H1 (cell line): ENCODE measurements around the gene TRIM27. TPM values are rescaled to one million over a fixed set of nuclear protein-coding genes. Genes with fewer than 3 reads are reported as not detected.
A peak's percentile ranks its signal among the peaks of the same experiment; 100 is the strongest.

ENCODE experiments used
- BCL11A ChIP-seq, 2 experiments: IDR thresholded peaks; one replicate each; pipeline ENCODE4 v1.6.1; 2011; ENCODE audit warnings: low read depth in 2 of 2, low read length in 2 of 2, mild to moderate bottlenecking in 2 of 2
- CBX8 ChIP-seq: fragments of 300-800, 300-1000 bp; sonication (generic); IDR thresholded peaks from 2 replicates; pipeline ENCODE4 v1.7.1; 2016; ENCODE audit warnings: low read depth, low read length, borderline replicate concordance
- CHD7 ChIP-seq: fragments of 300-600 bp; sonication (generic); IDR thresholded peaks from 2 replicates; pipeline ENCODE4 v1.7.1; 2012; ENCODE audit warnings: low read length, moderate library complexity, mild to moderate bottlenecking, inconsistent platforms; ENCODE audit not compliant: insufficient replicate concordance
- FOSL1 ChIP-seq: IDR thresholded peaks from 2 replicates; pipeline ENCODE4 v1.6.1; 2011; ENCODE audit warnings: mild to moderate bottlenecking, low read depth, low read length, moderate library complexity; ENCODE audit not compliant: insufficient read depth
- KDM1A ChIP-seq: fragments of 200-600, 300-600 bp; sonication (generic); IDR thresholded peaks from 2 replicates; pipeline ENCODE4 v1.7.1; 2016; ENCODE audit warnings: mild to moderate bottlenecking, low read length, borderline replicate concordance
- NRF1 ChIP-seq: IDR thresholded peaks from 2 replicates; pipeline ENCODE4 v1.6.1; 2011; ENCODE audit warnings: mild to moderate bottlenecking, low read depth, low read length, improper control_type of control experiment
- SIN3A ChIP-seq, 2 experiments: IDR thresholded peaks in 1 of 2; conservative IDR thresholded peaks in 1 of 2; 2 replicates each; pipeline ENCODE4 v1.6.1; 2011 to 2012; ENCODE audit warnings: low read length in 2 of 2, improper control_type of control experiment in 1 of 2, low read depth in 1 of 2, mild to moderate bottlenecking in 1 of 2
- YY1 ChIP-seq: IDR thresholded peaks from 2 replicates; pipeline ENCODE4 v1.6.1; 2011; ENCODE audit warnings: low read depth, mild to moderate bottlenecking, low read length
- polyA plus RNA-seq, 7 experiments: library from polyadenylated mRNA; depleted of rRNA in 3 of 7; stranded (reverse) in 5 of 7; unstranded in 2 of 7; fragments of >200 nt in 5 of 7; fragments of 200-250 nt in 2 of 7; gene quantifications; 1 replicate in 5 of 7; 2 replicates in 1 of 7; 4 replicates in 1 of 7; pipeline versions ENCODE4 v1.2.1 to v1.2.3, GENCODE V29; 2011 to 2013; ENCODE audit warnings: missing spikeins in 2 of 7, mixed read lengths in 2 of 7
- total RNA-seq: library from RNA; stranded (reverse); fragmentation: NEBNext Ultra II Directional; extraction: Animal tissue kit (Norgen Biotek cat#: 25700); gene quantifications from 2 replicates; pipeline ENCODE4 v1.2.1, GENCODE V29; 2021
- TF ChIP-seq, protein P1 (sequence below): IDR thresholded peaks from 2 replicates; pipeline ENCODE4 v1.6.1; 2012; ENCODE audit warnings: inconsistent platforms

The TRIM27 gene
- total and polyA plus RNA-seq, 2 of the 8 experiments (the other 6 are each of a cell fraction or from before 2014, with no cell fraction given) = 76.4 to 85.9 TPM

- TF ChIP-seq KDM1A (peak; percentile 91), NRF1 (no peak; the same call in 1 of the 2 replicates), FOSL1 (no peak), SIN3A (conservative IDR thresholded peaks at IDR 0.05 in 1 of 2, IDR thresholded peaks at IDR 0.05 in 1 of 2; ENCODE audit: low read depth in 1 of 2, low read length in 2 of 2) (no peak), YY1 (no peak), CHD7 (no peak), BCL11A (IDR thresholded peaks at IDR 0.05; ENCODE audit: low read depth in 2 of 2, low read length in 2 of 2) (no peak), CBX8 (no peak)
- TF ChIP-seq, protein P1, sequence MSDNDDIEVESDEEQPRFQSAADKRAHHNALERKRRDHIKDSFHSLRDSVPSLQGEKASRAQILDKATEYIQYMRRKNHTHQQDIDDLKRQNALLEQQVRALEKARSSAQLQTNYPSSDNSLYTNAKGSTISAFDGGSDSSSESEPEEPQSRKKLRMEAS = no peak
- TF ChIP-seq, all 59 proteins: peak for 11
These were observed 20.0 kb upstream of the TRIM27 start (continued) for GRCh38 chr6:28943557-28944411.
